Measurements from ENCODE around the gene NFATC3. TPM values are rescaled to one million over a fixed set of nuclear protein-coding genes. Genes with fewer than 3 reads are reported as not detected.
A peak's percentile ranks its signal among the peaks of the same experiment; 100 is the strongest.
"Not testable (repeated sequence)": the region's sequence is repeated elsewhere in the genome, so short reads cannot be mapped to it uniquely, and the experiment has no call there.

Gene NFATC3
- total RNA-seq, 2 experiments from 2014 or later = 146 to 159 TPM

DNA sequence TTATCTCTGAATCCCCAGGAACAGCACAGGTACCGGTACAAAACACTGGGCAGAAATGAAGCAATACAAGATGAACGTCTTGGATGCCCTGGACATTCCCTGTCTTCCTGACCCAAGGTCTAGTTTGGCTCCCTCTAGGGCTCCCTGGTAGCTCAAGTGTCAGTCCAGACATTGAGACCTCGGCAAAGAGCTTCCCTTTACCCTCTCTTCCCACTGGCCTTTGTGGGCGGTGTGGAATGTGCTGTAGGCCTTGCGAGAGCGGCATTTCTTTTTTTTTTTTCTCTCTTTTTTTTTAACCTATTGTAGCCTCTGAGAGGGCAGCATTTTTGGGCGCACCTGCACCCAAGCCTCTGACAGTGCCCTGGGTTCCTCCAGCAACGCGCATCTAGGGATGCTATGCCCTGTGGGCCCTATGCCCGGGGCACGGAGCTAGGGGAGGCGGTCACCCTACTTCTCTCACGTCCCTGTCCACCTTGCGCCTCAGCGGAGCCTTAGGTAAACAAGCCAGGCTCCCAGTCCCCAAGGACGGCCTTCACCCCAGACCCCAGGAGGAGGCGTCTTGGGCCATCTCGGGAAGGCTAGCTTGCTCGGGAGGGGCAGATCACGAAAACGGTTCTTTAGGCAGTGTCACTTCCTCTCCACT is 1.2 kb upstream of the NFATC3 start:
- Mint-ChIP-seq H3K4me1 (peaks cover 66% of the 10 kb centered on the region), H3K9me3 (no peaks in the 10 kb centered on the region), H3K4me3 (peak overlapping the region; percentile 94), H3K27me3 (no peaks in the 10 kb centered on the region), H3K36me3 (ENCODE audit: low read depth) (peaks cover 45% of the 10 kb centered on the region), H3K27ac (peak overlapping the region; percentile 94)
- ChIA-PET CTCF (interaction anchor here (0.5 to 3.8 kb wide), 16 partner anchors 9 to 563 kb away, joined by 3 to 33 read pairs (median 4); partner anchors contain the start of genes DDX28 and DUS2), POLR2A (interaction anchor here (0.5 to 1.7 kb wide), 5 partner anchors 10 to 235 kb away, joined by 3 to 9 read pairs (median 4); no protein-coding TSS in a partner anchor)
- DNase-seq = no peak

GRCh38 chr16:68084504-68085258 is 489 bp upstream of the NFATC3 start:
- Mint-ChIP-seq H3K36me3 (ENCODE audit: low read depth) (peaks cover 38% of the 10 kb centered on the region), H3K4me1 (peaks cover 66% of the 10 kb centered on the region), H3K27ac (peak overlapping the region; percentile 94), H3K27me3 (no peaks in the 10 kb centered on the region), H3K9me3 (no peaks in the 10 kb centered on the region), H3K4me3 (peak overlapping the region; percentile 94)
- CTCF ChIA-PET = interaction anchor here (0.5 to 3.8 kb wide), 16 partner anchors 9 to 563 kb away, joined by 3 to 33 read pairs (median 4); no protein-coding TSS in a partner anchor
- POLR2A ChIA-PET = interaction anchor here (0.5 to 1.7 kb wide), 7 partner anchors 11 to 235 kb away, joined by 3 to 9 read pairs (median 3); no protein-coding TSS in a partner anchor
- peak; percentile 90 for DNase-seq

GRCh38 chr16:68086336-68086841 is 1.2 kb downstream of the NFATC3 start:
- Mint-ChIP-seq H3K9me3 (no peaks in the 10 kb centered on the region), H3K4me1 (peaks cover 63% of the 10 kb centered on the region), H3K4me3 (peak overlapping the region; percentile 94), H3K27ac (peak overlapping the region; percentile 96), H3K36me3 (ENCODE audit: low read depth) (peaks cover 32% of the 10 kb centered on the region), H3K27me3 (no peaks in the 10 kb centered on the region)
- no peak for DNase-seq
- ChIA-PET POLR2A (no interaction called here), CTCF (interaction anchor here (0.6 to 3.8 kb wide), 4 partner anchors 12 to 270 kb away, joined by 3 to 33 read pairs (median 4); no protein-coding TSS in a partner anchor)

GRCh38 chr16:68086860-68087268 is 1.7 kb downstream of the NFATC3 start:
- no peak for DNase-seq
- Mint-ChIP-seq H3K9me3 (no peaks in the 10 kb centered on the region), H3K4me3 (peak overlapping the region; percentile 94), H3K36me3 (ENCODE audit: low read depth) (peaks cover 27% of the 10 kb centered on the region), H3K27me3 (no peaks in the 10 kb centered on the region), H3K27ac (peak overlapping the region; percentile 96), H3K4me1 (peaks cover 63% of the 10 kb centered on the region)
- POLR2A ChIA-PET = no interaction called here
- CTCF ChIA-PET = interaction anchor here (0.6 to 3.8 kb wide), 5 partner anchors 12 to 270 kb away, joined by 3 to 33 read pairs (median 4); no protein-coding TSS in a partner anchor

DNA sequence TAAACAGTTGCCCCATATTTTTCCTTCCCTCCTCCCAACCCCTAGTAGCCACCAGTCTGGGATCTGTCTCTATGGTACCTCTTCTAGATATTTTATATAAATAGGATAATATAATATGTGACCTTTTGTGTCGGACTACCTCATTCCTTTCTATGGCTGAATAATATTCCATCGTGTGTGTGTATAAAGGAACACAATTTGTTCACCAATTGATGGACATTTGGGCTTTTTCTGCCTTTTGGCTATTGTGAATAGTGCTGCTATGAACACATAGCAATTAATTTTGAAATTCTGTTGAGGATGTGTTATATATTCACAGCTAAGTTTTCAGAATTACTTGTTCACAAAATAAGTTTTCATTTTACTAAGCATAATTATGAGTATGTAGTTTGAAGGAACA is 2.5 kb downstream of the NFATC3 start:
- Mint-ChIP-seq H3K4me1 (peaks cover 61% of the 10 kb centered on the region), H3K27me3 (no peaks in the 10 kb centered on the region), H3K9me3 (no peaks in the 10 kb centered on the region), H3K36me3 (ENCODE audit: low read depth) (peaks cover 21% of the 10 kb centered on the region), H3K4me3 (peak overlapping the region; percentile 94), H3K27ac (peak overlapping the region; percentile 43)
- ChIA-PET POLR2A (interaction anchor here (0.7 kb wide), 1 partner anchor 14 kb away, joined by 3 read pairs; no protein-coding TSS in a partner anchor), CTCF (interaction anchor here (1.4 to 3.8 kb wide), 3 partner anchors 13 to 140 kb away, joined by 4 to 33 read pairs (median 4); no protein-coding TSS in a partner anchor)
- no peak for DNase-seq

DNA sequence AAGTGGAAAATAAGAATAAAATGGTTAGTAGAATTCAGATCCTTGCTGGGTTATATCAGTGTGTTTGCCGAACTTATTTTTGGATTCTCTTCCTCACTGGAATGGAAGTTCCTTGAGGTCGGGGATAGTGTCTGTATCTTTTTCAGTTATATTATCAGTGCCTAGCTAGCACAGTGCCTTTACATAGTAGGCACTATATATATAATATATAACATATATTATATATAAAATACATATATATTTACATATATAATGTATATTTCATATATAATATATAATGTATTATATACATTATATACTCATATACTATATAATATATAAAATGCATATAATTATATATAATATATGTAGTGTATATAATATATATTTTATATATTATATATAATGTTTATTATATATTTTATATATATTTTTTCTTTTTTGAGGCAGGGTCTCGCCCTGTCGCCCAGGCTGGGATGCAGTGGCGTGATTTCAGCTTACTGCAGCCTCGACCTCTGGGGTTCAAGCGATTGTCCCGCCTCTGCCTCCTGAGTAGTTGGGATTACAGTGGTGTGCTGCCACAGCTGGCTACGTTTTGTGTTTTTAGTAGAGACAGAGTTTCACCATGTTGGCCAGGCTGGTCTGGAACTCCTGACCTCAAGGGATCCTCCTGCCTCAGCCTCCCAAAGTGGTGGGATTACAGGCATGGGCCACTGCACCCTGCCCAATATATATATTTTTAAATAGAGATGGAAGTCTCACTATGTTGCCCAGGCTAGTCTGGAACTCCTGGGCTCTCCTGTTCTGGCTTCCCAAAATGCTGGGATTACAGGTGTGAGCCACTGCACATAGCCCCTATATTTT is 3.2 kb downstream of the NFATC3 start:
- Mint-ChIP-seq H3K9me3 (no peaks in the 10 kb centered on the region), H3K4me1 (peaks cover 61% of the 10 kb centered on the region), H3K36me3 (ENCODE audit: low read depth) (peaks cover 19% of the 10 kb centered on the region), H3K4me3 (peak overlapping the region; percentile 94), H3K27me3 (no peaks in the 10 kb centered on the region), H3K27ac (peak overlapping the region; percentile 43)
- ChIA-PET CTCF (interaction anchor here (1.2 to 1.8 kb wide), 3 partner anchors 14 to 139 kb away, joined by 3 to 4 read pairs (median 4); no protein-coding TSS in a partner anchor), POLR2A (interaction anchor here (0.7 kb wide), 1 partner anchor 14 kb away, joined by 3 read pairs; no protein-coding TSS in a partner anchor)
- no peak for DNase-seq

DNA sequence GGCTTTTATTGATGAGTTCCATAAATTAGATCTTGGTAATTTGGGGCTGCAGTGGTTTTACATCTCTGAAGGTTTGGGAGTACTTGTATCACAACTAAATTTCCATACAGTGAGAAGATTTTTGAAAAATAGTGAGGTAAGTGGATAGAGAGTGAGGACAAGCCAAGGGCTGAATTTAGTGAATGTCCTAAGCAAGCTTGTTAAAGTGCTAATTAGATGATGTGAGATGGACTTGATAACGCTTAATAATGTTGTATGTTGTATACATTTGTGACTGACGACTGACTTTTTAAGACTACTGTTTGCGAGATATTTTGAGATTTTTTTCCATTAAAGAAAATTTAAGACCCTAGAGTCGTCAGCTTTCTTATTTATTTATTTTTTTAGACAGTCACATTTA is 3.9 kb downstream of the NFATC3 start:
- Mint-ChIP-seq H3K4me3 (peak overlapping the region; percentile 68), H3K27me3 (no peaks in the 10 kb centered on the region), H3K4me1 (peaks cover 61% of the 10 kb centered on the region), H3K36me3 (ENCODE audit: low read depth) (peaks cover 16% of the 10 kb centered on the region), H3K27ac (peak overlapping the region; percentile 37), H3K9me3 (no peaks in the 10 kb centered on the region)
- DNase-seq = no peak
- ChIA-PET POLR2A (no interaction called here), CTCF (interaction anchor here (1.0 to 1.8 kb wide), 3 partner anchors 14 to 42 kb away, joined by 3 to 4 read pairs (median 4); no protein-coding TSS in a partner anchor)

DNA sequence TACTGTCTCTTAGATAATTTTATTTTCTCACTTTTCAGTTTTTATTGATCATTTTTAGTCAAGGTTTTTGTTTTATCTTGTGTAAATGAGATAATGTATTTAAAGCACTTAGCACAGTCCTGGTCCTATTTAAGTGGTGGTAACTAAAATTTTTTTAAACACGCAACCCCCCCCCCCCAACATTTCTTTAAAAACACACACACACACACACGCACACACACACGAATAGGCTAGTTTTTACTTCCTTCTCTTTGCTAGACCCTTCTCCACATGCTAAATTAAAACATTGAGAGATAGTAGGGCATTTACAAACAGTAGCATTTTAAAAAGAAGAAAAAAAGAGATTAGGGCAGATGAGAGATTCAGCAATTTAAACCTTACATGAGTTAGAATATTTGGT is 5.0 kb downstream of the NFATC3 start:
- H3K27ac Mint-ChIP-seq = peak overlapping the region; percentile 14
- H3K4me3 Mint-ChIP-seq = peak overlapping the region; percentile 68
- peaks cover 18% of the 10 kb centered on the region for H3K36me3 Mint-ChIP-seq (ENCODE audit: low read depth)
- peaks cover 64% of the 10 kb centered on the region for H3K4me1 Mint-ChIP-seq
- CTCF ChIA-PET = interaction anchor here (1.0 kb wide), 1 partner anchor 41 kb away, joined by 4 read pairs; no protein-coding TSS in a partner anchor
- POLR2A ChIA-PET = no interaction called here
- no peaks in the 10 kb centered on the region for H3K27me3 Mint-ChIP-seq
- no peaks in the 10 kb centered on the region for H3K9me3 Mint-ChIP-seq
- no peak for DNase-seq

GRCh38 chr16:68090533-68090932 is 5.4 kb downstream of the NFATC3 start:
- peaks cover 67% of the 10 kb centered on the region for H3K4me1 Mint-ChIP-seq
- H3K36me3 Mint-ChIP-seq (ENCODE audit: low read depth) = peaks cover 18% of the 10 kb centered on the region
- no peak for DNase-seq
- H3K27me3 Mint-ChIP-seq = no peaks in the 10 kb centered on the region
- ChIA-PET CTCF (interaction anchor here (1.5 kb wide), 1 partner anchor 198 kb away, joined by 3 read pairs; no protein-coding TSS in a partner anchor), POLR2A (no interaction called here)
- no peaks in the 10 kb centered on the region for H3K9me3 Mint-ChIP-seq
- H3K27ac Mint-ChIP-seq = peak overlapping the region; percentile 56
- H3K4me3 Mint-ChIP-seq = peak overlapping the region; percentile 68

GRCh38 chr16:68091380-68092261 is 6.5 kb downstream of the NFATC3 start:
- POLR2A ChIA-PET = interaction anchor here (0.6 to 0.7 kb wide), 4 partner anchors 9 to 1545 kb away, joined by 3 to 8 read pairs (median 3); no protein-coding TSS in a partner anchor
- H3K27ac Mint-ChIP-seq = peak overlapping the region; percentile 67
- no peaks in the 10 kb centered on the region for H3K27me3 Mint-ChIP-seq
- CTCF ChIA-PET = interaction anchor here (0.7 to 2.7 kb wide), 6 partner anchors 9 to 197 kb away, joined by 3 to 13 read pairs (median 4); no protein-coding TSS in a partner anchor
- H3K4me3 Mint-ChIP-seq = peak overlapping the region; percentile 49
- H3K36me3 Mint-ChIP-seq (ENCODE audit: low read depth) = peaks cover 17% of the 10 kb centered on the region
- H3K4me1 Mint-ChIP-seq = peaks cover 74% of the 10 kb centered on the region
- DNase-seq = no peak
- H3K9me3 Mint-ChIP-seq = no peaks in the 10 kb centered on the region

DNA sequence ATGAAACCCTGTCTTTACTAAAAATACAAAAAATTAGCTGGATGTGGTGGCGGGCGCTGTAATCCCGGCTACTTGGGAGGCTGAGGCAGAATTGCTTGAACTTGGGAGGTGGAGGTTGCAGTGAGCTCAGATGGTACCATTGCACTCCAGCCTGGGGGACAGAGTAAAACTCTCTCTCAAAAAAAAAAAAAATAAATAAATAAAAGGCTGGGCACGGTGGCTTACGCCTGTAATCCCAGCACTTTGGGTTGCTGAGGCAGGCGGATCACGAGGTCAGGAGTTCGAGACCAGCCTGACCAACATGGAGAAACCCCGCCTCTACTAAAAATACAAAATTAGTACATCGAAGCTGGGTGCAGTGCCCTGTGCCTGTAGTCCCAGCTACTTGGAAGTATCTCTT is 7.1 kb downstream of the NFATC3 start:
- Mint-ChIP-seq H3K4me1 (peaks cover 78% of the 10 kb centered on the region), H3K36me3 (ENCODE audit: low read depth) (peaks cover 14% of the 10 kb centered on the region)
- CTCF ChIA-PET = interaction anchor here (0.6 to 3.5 kb wide), 9 partner anchors 7 to 931 kb away, joined by 3 to 13 read pairs (median 3); partner anchors contain the start of gene NFATC3
- not testable (repeated sequence) for H3K4me3 Mint-ChIP-seq, H3K9me3 Mint-ChIP-seq, H3K27me3 Mint-ChIP-seq, DNase-seq, H3K27ac Mint-ChIP-seq
- POLR2A ChIA-PET = interaction anchor here (0.7 kb wide), 2 partner anchors 10 to 22 kb away, joined by 3 read pairs; no protein-coding TSS in a partner anchor

Measured in activated CD4-positive, alpha-beta T cell treated with anti-CD3 and anti-CD28 coated beads, Interleukin-2, amount 10 ng/mL, durations not matched to agents 7 days and 5 days (primary cell).